G401.6 (cell line): ENCODE data around the gene TAF4.
"Not testable (repeated sequence)": the region's sequence is repeated elsewhere in the genome, so short reads cannot be mapped to it uniquely, and the experiment has no call there.

Experiments used
- FAIRE-seq: peaks from 2 replicates; lab custom pipeline; 2012; peaks lifted over from hg19 to GRCh38; lab: Jason Lieb, UNC

TAF4 gene

DNA sequence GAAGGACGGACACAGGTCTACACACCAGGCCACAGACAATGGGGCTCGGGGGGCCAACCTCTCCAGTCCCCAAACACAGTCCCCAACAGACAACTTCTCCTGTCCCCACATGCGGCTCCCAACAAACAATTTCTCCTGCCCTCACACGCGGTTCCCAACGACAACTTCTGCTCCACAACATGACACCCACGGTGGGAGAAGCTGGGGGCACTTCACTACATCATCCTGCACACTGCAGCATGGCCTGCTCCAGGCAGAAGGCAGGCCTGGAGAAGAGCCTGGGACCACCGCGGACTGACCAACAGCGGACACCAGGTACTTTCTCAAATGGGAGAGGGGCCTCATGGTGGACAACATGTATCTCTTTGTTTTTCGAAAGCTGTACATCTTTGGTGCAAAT is 6.7 kb downstream of the TAF4 start:
- FAIRE-seq = no peak

- FAIRE-seq = no peak
These were observed 8.7 kb downstream of the TAF4 start for GRCh38 chr20:62056975-62057374.

- FAIRE-seq = no peak
These were observed 9.3 kb downstream of the TAF4 start for GRCh38 chr20:62056377-62056776.

DNA sequence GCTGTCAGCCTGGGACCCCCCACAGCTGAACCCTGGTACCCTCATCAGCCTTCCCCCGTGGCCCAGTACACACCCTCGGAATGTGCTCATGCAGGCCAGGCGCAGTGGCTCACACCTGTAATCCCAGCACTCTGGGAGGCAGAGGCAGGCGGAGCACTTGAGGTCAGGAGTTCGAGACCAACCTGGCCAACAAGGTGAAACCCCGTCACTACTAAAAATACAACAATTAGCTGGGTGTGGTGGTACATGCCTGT is 9.9 kb downstream of the TAF4 start:
- FAIRE-seq = not testable (repeated sequence)

DNA sequence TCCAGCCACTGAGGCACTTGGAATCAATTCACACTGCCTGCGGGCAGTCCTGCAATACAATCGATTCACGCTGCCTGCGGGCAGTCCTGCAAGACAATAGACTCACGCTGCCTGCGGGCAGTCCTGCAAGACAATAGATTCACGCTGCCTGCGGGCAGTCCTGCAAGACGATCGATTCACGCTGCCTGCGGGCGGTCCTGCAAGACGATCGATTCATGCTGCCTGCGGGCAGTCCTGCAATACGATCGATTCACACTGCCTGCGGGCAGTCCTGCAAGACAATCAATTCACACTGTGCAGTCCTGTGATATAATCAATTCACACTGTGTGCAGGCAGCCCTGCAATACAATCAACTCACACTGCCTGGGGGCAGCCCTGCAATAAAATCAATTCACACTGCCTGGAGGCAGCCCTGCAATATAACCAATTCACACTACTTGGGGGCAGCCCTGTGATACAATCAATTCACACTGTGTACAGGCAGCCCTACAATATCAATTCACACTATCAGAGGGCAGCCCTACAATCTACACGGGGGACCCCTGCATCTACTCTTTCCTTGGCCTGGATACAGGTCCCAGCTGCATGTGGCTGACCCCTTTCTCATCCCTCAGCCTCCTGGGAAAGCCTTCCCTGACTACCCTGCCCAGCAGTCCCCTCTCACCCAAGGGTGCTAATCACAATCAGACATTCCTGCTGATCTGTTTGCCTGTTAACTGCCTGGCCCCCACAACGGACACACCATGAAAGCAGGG is 10.4 kb downstream of the TAF4 start:
- no peak for FAIRE-seq

DNA sequence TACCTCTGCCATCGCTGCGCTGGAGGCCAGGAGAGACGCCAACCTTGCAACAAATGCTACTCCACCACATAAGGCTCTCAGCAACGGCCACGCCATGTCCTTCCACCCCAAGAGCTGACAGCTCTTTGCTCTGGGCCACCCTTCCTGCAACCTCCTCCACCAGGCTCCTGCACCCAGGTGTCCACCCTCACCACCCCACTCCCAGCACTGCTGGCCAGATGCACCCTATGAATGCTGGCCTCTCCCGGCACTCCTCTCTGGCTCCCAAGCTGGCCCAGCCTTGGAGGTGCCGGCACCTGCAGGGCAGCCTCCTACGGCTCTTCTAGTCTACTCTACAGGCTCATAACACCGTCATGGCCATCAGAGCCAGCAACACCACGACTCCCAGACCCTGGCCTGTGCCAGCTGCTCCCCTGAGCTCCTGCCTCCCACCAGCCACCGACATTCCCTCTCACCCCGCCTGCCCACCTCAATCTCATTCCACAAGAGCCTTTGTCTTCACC is 11.2 kb downstream of the TAF4 start:
- FAIRE-seq = no peak

DNA sequence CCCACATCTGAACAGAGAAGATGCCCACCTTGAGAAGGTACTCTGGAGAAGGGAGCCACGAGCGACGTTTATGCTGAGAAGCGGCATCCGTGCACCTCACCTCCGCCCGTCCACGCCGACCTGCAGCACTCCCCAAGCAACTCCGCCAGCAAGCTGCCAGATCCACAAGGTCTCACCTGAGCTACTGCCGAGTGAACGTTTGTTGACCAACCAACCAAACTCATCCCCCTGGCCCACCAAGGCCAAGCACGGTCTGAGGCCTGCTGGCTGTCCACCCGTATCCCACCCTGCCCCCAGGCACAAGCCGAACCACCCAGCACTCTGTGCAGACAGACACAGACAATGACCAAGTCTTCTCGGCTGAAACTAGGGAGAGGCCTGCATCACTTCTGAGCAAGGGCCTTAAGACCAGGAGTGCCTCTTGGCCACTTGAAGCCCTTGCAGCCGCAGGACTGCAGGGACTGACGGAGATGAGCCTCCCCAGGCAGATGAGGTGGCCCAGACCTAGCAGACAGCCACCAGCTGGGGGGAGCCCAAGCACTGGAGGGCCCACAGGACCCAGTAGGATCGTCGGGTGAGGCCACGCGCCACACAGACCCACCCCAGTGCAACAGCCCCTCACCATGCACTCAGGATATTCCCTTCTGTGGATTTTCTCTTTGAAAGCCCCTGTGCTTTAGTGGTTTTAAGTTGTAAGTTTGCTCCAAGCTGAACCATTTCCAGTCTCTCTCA is 12.1 kb downstream of the TAF4 start:
- no peak for FAIRE-seq

DNA sequence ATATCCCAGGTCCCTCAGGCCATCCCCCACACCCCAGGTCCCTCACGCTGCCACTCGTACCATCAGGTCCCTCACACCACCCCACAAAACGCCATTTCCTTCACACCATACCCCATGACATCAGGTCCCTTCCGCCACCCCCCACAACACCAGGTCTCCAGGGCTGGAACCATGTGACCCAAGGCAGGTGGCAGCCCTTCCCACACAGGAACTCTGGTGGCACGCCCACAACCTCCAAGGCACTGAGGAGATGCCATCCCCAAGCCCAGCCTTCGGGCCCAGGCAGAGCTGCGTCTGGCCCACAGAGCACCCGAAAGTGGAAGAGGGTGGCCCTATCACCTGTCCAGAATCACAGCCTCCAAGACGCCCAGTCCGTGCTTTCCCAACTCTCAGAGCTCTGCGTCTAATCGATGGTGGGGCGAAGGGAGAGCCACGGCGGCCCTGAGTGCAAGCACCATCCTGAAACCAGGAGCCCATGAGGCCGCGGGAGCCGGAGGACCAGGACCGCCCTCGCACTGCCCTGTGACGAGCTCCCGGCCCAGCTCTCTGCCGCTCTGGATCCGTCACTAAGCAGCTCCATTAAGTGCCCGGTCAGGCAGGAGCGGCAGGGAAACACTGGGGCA is 12.7 kb downstream of the TAF4 start:
- no peak for FAIRE-seq

GRCh38 chr20:62052336-62052841 is 13.3 kb downstream of the TAF4 start:
- FAIRE-seq = no peak

- FAIRE-seq = no peak
These were observed 14.0 kb downstream of the TAF4 start for GRCh38 chr20:62051546-62052255.

DNA sequence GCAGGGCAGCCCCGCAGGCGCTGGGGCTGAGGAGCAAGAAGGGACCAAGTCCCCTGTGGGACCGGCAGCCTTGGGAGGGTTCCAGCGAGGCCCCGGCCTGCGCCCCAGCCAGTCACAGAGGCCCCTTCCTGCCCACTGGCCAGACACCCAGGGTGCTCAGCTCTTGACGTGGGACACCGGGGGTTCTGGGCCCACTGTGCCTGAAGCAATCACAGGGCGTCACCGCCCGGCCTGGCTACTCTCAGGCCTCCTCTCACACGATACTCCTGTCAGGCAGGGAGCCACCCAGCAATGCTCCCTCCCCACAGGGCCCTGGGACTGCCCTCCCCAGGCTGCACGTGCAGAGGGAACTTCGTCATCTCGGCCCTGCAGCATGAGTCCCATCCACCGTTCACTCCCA is 14.5 kb downstream of the TAF4 start:
- FAIRE-seq = no peak

- FAIRE-seq = no peak
These were observed 15.2 kb downstream of the TAF4 start for GRCh38 chr20:62050166-62051120.

DNA sequence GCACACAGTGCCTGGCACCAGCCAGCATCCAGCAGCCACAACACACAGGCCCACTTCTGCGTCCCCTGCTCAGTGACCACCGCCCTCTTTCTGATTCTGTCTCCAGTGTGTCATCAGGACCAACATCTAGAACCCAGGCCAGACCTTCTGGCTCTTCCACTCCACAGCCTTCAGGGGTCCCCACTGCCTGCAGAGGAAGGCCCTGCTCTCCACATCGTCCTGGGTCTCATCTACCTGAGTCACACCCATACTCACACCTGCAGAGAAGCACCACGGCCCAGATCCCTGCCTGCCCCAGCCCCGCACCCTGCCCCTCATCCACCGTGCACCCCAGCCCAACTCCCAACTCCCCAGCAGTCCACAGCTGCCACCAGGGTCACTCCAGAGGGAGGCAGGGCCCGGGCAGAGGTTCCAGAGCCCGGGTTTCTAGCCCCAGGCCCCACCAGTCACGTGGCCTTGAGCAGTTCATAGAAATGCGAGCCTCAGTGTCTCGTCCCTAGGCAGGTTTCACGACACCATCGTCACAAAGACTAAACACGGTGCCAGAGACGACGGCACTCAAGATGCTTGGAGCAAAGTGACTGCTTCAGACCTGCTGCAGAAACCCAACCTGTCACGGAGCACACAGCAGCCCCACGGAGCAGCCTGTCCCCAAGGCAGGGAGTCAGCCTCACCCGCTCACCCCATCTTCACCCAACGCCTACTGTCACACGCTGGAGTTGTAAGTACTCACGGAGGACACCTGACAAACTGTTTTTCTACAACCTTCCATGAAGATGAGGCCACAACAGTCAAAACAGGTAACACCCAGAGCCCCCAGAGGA is 16.1 kb downstream of the TAF4 start:
- no peak for FAIRE-seq

- no peak for FAIRE-seq
These were observed 16.8 kb downstream of the TAF4 start for GRCh38 chr20:62048821-62049291.

DNA sequence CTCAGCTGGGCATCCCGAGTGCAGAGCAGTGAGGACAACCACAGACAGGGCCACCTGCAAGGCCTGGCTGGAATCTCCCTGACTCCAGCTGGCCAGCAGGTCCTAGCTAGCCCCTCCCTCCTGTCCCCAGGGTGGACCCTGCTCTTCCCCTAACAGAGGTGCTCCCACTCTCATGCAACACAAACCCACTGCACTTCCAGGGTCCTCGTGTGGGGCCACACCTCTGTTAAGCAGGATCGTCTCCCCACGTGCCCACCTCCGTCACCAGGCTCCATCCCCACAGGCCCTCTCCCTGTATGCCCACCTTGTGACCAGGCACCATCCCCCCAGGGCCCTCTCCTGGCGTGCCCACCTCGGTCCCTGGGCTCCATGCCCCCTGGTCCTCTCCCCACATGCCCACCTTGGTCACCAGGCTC is 17.3 kb downstream of the TAF4 start:
- FAIRE-seq = no peak

GRCh38 chr20:62047666-62048345 is 17.9 kb downstream of the TAF4 start:
- no peak for FAIRE-seq

DNA sequence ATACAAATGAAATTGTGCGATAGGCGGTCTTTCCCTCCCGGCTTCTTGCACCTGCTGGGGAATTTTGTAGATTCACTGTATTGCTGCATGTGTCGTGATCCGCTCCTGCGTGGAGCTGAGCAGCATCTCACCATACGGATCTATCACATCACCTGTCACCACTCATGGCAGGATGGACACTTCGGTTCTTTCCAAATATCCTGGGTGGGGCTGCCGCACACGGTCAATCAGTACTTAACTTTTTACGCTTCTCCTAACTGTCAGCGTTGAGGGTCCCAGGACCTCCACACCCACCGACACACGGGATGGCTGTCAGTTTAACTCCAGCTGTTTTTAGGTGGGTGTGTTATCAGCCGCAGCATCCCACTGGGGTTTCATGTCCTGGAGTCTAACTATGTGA is 19.2 kb downstream of the TAF4 start:
- FAIRE-seq = no peak

DNA sequence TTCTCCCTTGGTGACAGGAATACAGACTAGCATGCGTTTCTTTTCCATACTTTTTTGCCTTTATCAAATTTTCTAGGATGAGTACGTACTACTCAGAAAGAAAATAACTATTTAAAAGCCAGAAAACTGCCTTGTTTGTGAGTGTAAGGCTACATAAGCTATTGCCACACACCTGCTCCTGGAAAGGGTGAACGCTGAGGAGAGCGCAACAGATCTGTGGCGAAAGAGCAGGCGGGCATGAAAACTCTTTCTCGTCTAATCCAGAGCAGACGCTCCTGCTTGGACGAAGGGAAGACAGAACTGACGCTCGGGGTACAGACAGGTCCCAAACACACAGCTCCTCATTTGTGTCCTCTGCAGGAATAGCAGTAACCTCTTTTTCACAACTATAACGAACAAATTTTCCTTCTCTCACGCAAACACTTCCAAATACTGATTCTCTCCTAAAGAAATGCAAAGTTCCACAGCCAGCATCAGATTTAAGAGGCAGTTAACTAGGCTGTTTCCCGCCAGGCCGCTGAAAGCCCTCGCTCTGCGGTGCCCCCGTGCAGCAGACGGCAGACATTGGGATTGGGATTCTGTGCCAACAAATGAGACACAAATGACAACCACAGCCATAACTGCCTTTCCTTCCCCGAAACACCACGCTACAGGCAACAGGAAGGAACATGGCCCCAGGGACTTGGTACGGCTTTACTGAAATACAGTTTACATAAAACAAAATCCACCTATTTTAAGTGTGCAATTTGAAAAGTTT is 20.0 kb downstream of the TAF4 start:
- no peak for FAIRE-seq

DNA sequence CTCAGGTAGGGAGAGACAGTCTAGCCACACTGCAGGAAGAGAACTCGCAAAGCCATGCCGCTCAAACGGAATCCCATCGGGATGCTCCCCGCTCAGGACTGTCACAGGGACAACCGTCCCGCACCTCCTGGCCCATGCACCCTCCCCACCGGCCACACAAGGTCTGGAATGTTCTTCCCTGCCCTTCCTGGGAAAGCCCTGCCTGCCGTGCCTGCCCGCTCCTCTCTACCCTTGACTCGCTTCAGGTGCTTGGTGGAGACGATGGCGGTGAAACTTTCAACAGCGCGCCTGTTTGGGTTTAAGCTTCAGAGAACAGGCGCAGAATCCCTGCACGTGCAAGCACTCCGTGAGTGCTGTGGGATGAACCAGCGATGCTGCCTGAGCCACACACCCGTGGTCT is 20.6 kb downstream of the TAF4 start:
- no peak for FAIRE-seq
